ENCODE measurements around the gene GKAP1.
"Not testable (repeated sequence)": the region's sequence is repeated elsewhere in the genome, so short reads cannot be mapped to it uniquely, and the experiment has no call there.

Gene GKAP1

DNA sequence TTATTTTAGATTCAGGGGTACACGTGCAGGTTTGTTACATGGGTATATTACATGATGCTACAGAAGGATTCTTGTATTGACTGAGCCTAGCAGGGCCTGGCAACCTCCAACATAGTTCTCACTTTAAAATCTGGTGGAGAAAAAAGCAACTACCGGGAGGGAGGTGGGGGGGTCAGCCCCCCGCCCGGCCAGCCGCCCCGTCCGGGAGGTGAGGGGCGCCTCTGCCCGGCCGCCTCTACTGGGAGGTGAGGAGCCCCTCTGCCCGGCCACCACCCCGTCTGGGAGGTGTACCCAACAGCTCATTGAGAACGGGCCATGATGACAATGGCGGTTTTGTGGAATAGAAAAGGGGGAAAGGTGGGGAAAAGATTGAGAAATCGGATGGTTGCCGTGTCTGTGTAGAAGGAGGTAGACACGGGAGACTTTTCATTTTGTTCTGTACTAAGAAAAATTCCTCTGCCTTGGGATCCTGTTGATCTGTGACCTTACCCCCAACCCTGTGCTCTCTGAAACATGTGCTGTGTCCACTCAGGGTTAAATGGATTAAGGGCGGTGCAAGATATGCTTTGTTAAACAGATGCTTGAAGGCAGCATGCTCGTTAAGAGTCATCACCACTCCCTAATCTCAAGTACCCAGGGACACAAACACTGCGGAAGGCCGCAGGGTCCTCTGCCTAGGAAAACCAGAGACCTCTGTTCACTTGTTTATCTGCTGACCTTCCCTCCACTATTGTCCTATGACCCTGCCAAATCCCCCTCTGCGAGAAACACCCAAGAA, 88.8 kb downstream of the GKAP1 start:
- not testable (repeated sequence) for DNase-seq

DNA sequence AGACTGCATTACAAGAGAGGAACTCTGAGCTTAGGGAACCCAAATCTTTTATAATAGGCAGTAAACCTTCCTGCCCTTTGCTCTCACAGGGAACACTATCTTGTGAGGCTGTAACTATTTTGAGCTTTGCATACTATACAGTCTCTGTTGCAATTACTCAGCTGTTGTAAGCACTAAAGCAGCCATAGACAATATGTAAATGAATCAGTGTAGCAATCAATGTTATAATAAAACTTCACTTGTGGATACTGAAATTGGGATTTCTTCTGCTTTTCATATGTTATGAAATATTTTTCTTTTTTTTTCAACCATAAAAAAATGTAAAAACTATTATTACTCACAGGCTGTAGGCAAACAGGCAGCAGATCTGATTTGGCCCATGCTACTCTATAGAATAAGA, 93.1 kb downstream of the GKAP1 start:
- DNase-seq, result no peak

DNA sequence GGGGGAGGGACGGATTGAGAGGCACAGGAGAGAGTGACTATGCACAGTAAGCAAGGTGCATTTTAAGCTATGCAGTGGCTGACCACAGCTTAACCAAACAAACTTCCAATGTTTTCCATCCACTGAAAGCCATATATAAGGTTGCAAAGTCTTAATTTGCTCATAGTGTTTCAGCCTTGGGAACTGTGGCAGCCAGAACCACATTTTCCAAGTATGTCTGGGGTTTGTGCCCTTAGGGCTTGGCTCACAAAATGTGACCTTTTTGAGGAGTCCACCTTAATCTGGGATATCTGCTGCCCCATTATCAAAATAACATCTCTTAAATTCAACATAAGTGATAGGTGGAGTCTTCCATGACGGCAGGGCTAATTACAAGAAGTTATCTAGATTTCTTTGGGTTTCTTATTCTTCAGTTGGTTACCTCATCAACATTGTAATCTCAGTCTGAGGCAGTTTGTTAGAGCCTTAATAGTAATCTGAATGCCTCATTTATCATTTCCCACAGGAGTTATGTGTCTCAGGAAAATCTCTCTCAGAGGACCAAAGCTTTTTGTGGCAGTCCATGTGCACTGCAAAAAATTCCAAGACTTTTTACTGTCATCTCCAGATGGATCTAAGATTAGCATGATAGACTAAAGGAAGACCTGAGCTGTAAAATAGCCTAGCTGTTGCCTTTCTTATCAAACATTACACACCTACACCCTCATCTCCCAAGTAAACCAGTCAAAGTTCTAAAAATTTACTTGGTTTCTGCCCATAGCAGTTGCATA, 94.7 kb downstream of the GKAP1 start:
- no peak for DNase-seq

DNA sequence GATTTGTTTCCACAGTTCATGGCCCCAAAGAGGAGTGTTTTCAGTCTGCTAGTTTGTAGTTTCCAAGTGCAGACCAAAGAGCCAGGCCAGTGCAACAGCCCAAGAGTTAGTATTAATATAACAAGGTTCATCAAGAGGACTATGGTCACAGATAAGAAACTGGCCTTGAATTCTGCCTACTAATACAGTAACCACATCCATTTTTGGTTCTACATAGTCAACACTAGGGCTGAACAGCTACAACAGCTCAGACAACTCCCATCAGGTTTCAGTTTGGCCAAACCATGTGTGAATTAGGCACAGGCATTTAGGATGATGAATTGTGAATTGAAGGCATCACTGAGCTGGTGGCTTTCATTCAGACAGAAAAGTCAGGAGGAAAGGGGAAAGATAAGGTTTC, 96.1 kb downstream of the GKAP1 start:
- no peak for DNase-seq

DNA sequence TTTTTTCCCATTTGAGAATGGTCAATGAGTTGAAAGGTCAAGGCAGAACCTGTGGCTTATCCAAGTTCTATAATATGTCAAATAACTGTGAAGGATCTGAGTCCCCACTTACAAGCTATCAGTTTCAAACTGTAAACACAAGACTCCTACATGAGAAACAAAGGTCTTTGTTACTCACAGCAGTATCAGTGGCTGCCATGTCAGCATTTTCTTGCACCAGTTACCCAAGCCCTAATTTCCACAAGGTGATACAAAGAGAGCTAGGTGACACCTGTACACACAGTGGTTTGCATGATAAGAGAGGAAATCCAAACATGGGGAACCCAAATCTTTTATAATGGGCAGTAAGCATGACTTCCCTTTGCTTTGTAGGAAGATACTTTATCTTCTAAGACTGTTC, 101.8 kb downstream of the GKAP1 start:
- no peak for DNase-seq

DNA sequence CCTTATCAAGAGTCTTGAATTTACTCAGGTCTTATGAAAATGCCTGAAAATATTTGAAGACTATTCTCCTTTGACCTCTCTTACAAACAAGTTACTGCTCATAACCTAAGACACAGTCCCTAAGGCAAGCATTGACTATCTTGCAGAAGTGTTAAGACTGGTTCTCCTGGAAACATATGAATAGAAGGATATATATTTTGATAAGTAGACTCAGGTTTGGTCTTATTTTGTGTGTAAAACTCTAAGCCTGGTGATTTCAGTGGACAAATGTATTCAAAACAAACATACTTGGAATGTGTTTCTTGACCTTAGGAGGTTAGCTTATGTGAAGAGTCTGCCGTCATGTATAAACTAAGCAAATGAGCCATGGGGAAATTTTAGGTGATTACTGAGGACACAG, 102.3 kb downstream of the GKAP1 start:
- DNase-seq, result no peak

DNA sequence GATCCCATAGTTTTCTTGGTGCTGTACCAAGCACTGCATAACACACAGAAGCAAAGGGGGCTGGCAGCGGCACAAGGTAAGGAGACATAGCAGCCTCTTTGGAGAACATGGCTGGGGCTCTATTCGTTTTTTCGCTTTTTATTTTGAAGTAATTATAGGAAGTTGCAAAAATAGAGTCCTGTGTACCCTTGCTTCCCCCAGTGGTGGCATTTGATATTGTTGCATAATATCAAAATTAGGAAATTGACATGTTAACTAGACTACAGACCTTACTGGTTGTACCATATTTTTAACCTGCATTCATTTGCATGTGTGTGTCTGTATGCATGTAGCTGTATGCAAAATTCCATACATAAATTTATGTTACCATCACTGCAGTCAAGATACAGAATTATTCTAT, 103.2 kb downstream of the GKAP1 start:
- DNase-seq, result no peak

DNA sequence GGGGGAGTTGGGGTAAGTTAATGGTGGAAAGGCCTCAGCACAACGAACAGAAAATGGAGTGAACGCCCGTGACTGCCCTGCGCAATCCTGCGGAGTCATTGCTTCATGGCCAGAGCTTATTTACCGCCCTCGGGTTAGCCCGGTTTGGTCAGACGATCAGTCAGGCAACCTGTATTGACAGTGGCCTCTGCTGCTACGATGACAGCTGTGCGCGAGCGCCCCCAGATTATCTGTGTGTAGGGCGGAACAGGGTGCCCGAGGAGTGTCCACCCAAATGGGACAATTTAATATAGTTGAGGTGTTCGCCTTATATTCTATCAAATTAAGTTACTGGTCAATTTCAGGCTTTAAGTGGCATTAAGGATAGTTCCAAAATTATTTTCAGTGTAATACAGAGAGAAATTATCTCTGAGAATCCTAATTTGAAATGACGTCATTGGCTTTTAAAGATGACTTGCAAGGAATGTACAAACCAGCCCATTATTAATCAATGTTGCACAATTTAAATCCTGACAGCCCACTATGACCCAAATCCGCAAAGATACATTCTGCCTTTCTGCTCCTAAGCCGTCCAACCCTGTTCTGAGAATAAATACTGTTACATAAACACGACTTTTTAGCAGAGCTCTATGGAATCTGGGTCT, 108.9 kb downstream of the GKAP1 start:
- no peak for DNase-seq

DNA sequence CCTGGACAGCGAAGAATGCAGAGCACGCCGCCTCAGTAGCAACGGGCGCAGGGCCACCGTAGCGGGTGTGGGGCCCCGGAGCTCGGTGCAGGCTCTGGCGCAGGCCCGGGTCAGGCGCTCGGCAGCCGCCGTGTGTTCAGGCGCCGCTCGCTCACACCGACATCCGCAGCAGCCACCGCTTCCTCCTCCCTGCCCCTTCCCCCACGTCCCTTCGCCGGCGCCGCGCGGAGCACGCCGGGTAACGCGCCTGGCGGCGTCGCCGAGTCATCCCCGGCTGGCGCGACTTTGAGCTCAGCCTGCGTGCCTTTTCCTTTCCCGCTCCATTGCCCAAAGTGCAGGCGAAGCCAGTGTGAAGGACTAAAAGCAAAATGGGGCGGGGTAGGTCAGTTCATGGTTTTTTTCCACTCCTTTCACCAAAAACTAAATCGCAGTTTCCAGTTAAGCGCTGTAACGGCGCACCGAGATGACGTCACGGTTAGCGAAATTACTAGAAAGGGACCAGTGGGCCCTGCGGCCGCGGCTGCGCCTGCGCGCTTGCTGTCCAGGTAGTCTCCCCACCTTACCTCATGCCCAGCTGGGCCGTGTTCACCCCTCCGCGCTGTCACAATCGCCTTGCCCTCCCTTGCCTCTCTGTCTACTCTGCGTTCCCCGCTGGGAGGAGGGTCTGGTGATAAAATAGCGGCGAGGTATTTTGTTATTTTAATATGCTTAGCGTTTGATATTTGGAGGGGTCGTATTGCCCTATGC, 109.6 kb downstream of the GKAP1 start, which contains the start of gene UBQLN1:
UBQLN1 (minus strand) TSS at position 191 of the 747 bp plus-strand sequence. CDS start 279 bp downstream, outside the sequence.
- DNase-seq, result peak; percentile 85

DNA sequence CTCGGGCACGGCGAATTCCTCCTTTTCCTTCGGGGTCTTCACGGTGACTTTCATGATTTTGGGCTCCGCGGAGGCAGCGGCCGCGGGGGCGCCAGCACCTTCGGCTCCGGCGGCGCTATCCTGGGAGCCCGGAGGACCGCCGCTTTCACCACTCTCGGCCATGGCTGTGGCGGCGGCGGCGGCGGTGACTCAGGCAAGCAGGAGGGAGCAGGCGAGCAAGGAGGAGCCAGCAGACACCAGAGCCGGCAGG, 110.1 kb downstream of the GKAP1 start:
- DNase-seq, result peak; percentile 68

DNA sequence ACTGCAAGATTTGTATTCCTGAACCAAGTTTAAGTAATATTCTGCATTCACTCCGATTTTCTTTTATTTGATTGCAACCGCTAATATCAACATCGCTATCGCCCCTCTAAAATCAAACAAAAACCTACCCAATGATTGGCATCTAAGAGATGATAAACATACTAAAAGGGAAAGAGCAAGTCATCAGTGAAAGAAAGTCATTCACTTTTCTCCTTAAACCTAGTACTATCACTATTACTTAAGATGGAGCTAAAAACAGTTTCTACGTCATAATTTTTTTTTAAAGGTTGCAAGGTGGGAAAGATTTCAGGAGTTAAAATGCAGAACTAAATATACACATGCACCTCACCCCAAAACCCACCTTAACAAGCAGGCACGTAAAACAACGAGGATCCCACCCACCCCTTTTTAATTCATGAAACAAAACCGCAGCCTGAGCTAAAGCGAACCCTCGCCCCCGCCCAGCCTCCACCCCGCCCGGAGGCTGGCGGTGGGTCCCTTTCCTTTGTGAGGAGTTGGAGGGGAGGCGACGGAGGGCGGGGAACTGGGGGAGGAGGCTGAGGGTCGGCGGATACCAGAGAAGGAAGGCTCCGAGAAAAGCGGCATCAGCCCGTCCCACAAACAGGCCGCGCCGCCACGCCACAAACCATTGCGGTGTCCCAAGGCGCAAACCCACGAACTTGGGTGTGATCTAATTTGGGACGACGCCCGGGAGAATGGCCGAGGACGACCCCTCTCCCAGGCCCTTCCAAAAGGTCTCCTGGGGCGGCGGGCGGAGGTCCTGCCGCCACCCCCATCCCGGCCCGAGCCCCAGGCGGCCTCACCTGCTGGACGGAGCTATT, 110.7 kb downstream of the GKAP1 start:
- no peak for DNase-seq

DNA sequence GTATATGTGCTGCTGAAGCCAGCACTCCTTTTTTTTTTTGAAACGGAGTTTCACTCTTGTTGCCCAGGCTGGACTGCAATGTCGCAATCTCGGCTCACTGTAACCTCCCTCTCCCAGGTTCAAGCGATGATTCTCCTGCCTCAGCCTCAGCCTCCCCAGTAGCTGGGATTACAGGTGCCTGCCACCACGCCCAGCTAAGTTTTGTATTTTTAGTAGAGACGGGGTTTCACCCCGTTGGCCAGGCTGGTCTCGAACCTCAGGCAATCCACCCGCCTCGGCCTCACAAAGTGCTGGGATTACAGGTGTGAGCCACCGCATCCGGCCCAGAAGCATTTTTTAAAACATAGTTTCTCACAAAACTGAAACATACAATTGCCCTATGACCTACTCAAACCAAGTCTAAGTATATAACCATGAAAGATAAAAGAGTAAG, 112.3 kb downstream of the GKAP1 start:
- DNase-seq, result not testable (repeated sequence)

DNA sequence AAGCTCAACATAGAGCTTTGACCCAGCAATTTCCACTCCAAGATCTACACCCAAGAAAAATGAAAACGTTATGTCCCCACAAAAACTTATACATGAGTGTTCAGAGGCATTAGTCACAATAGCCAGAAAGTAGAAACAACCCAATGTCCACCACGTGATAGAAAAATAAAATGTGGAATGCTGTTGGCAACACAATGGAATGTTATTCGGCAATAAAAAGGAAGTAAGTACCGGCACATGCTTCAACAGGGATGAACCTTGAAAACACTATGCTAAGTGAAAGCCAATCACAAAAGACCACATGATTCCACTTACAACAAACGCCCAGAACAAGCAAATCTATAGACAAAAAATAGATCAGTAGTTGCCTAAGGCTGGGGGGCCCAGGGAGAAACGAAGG, 115.8 kb downstream of the GKAP1 start:
- DNase-seq, result no peak

DNA sequence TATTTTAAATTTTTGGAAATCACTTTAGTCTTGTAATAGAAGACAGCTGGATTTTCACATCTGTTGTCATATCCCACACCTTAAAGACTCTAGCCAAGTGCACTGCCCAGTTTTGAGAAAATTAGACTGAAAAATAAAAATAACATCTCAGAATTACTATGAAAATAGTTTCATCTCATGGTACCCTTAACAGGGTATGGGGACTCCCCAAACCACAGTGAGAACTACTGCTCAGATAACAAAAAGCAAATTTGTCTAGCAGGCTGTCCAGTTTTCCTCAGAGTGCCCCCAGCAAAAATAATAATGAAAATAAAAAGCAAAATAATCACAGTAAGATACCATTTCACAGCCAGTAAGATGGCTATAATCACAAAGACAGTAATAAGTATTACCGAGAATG, 116.3 kb downstream of the GKAP1 start:
- no peak for DNase-seq

DNA sequence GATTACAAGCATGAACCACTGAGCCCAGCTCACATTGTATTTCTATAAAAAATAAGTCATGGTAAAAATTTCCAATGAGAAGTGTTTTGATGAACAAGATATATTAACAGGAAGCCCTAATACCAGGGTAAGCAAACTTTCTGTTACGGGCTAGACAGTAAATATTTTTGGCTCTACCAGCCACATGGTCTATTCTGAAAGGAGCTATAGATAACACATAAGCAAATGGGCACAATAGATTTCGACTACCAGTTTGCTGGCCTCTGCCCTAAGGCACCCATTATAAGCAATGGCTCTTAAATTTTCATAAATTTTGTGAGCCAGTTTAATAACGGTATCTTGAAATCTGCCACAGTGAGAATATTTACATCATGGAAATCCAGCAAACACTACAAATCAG, 118.0 kb downstream of the GKAP1 start:
- DNase-seq, result no peak

DNA sequence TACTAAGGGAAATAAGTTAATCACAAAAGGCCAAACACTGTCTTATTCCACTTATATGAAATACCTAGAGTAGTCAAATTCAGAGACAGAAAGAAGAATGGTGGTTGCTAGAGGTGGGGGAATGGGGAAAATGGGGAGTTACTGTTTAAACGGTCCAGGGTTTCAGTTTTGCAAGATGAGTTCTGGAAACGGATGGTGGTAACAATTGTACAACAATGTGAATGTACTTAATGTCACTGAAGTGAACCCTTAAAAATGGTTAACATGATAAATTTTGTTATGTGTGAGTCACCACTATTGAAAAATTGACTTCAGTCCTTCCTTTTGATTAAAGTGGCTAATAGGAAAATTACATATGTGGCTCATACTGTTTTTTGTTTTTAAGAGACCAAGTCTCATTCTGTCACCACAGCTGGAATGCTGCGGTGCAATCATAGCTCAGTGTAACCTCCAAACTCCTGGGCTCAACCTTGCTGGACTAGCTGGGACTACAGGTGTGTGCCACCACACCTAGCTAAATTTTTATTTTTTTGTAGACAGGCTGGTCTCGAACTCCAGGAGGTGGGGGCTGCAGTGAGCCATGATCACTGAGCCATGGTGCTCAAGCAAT, 118.5 kb downstream of the GKAP1 start:
- DNase-seq, result no peak

DNA sequence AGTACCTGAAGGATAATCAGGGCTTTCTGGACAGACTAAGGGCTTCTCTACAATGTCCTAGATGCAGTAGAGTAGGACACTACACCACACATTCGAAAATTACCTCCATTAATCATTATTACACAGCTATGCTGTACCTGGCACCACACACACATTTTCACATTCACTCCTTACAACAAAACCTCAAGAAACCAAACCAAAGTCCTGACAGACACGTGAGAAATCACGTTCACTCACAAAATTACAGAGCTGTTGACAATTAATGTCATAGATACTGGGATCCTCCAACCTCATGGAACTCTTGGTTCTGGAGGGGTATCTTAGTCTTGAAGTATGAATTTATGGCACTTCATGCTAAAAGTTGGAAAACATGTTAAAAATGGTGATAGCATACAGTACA, 126.1 kb downstream of the GKAP1 start:
- no peak for DNase-seq

Measured in NCI-H510A (cell line).